ENCODE measurements around the gene RPL28. TPM values are rescaled to one million over a fixed set of nuclear protein-coding genes. Genes with fewer than 3 reads are reported as not detected.

RPL28 gene
- total and polyA plus RNA-seq, 2 of the 13 experiments (the other 11 are each of a cell fraction or from before 2014, with no cell fraction given): 105 to 420 TPM

GRCh38 chr19:55339105-55339888, 46.4 kb upstream of the RPL28 start, which contains the start of gene KMT5C (continued):
- TF ChIP-seq MLXIP (CRISPR knock-in tag; IDR thresholded peaks at IDR 0.05; ENCODE audit: borderline replicate concordance) (no peak), GPBP1L1 (CRISPR knock-in tag; IDR thresholded peaks at IDR 0.05) (no peak), ZNF546 (CRISPR knock-in tag; conservative IDR thresholded peaks at IDR 0.05) (no peak), MLX (CRISPR knock-in tag; IDR thresholded peaks at IDR 0.05) (no peak), RFX5 (IDR thresholded peaks at IDR 0.05; ENCODE audit: low read depth, low read length) (peak; percentile 84), ZNF768 (CRISPR knock-in tag; IDR thresholded peaks at IDR 0.05) (no peak), FOXP1 (IDR thresholded peaks at IDR 0.05) (0 out of 2 replicates have a peak, but pooled peaks have one; percentile 6), FOXP1 (CRISPR knock-in tag; IDR thresholded peaks at IDR 0.05) (no peak), ZNF17 (CRISPR knock-in tag; IDR thresholded peaks at IDR 0.05) (no peak), SNAPC2 (CRISPR knock-in tag; IDR thresholded peaks at IDR 0.05) (no peak), ZGPAT (CRISPR knock-in tag; IDR thresholded peaks at IDR 0.05) (peak; percentile 76), ZNF792 (CRISPR knock-in tag; IDR thresholded peaks at IDR 0.05) (no peak), ZSCAN12 (CRISPR knock-in tag; IDR thresholded peaks at IDR 0.05) (no peak), ZNF644 (CRISPR knock-in tag; IDR thresholded peaks at IDR 0.05; ENCODE audit: low read depth) (no peak), PLRG1 (conservative IDR thresholded peaks at IDR 0.05) (no peak), MTERF4 (CRISPR knock-in tag; IDR thresholded peaks at IDR 0.05) (no peak), BRF2 (CRISPR knock-in tag; IDR thresholded peaks at IDR 0.05) (no peak; the same call in 1 of the 2 replicates), PAWR (CRISPR knock-in tag; IDR thresholded peaks at IDR 0.05; ENCODE audit: borderline replicate concordance) (no peak), MTF2 (CRISPR knock-in tag; IDR thresholded peaks at IDR 0.05; ENCODE audit: borderline replicate concordance) (no peak; the same call in 1 of the 2 replicates), KLF6 (CRISPR knock-in tag; IDR thresholded peaks at IDR 0.05) (peak; percentile 46; the same call in 1 of the 2 replicates)

All from HepG2 (cell line).